Stimulated activated CD8-positive, alpha-beta memory T cell treated with anti-CD3 and anti-CD28 coated beads, Interleukin-7, amount 100 ng/mL, for 1 hour (primary cell): ENCODE measurements around the gene SCRG1.

Experiments used
- DNase-seq, 2 donors: peaks; one replicate each; pipeline ENCODE4 v3.0.0-alpha.2; 2020; ENCODE audit warnings: low read depth in 2 of 2

The SCRG1 gene

GRCh38 chr4:173362666-173363065 lies 36.2 kb downstream of the SCRG1 start:
- DNase-seq = no peak

- DNase-seq = no peak
Measured at GRCh38 chr4:173360587-173361221, 38.2 kb downstream of the SCRG1 start.

- DNase-seq = no peak
Measured at GRCh38 chr4:173357939-173358338, 41.0 kb downstream of the SCRG1 start.

GRCh38 chr4:173347467-173347866 lies 51.4 kb downstream of the SCRG1 start:
- DNase-seq = no peak

- no peak for DNase-seq
Measured at GRCh38 chr4:173346074-173346473, 52.8 kb downstream of the SCRG1 start.

- no peak for DNase-seq
Measured at GRCh38 chr4:173345648-173346047, 53.3 kb downstream of the SCRG1 start.

GRCh38 chr4:173343832-173344397 lies 55.0 kb downstream of the SCRG1 start:
- DNase-seq = no peak

- DNase-seq = no peak
Measured at GRCh38 chr4:173337463-173337862, 61.5 kb downstream of the SCRG1 start.

GRCh38 chr4:173334891-173335752 lies 63.8 kb downstream of the SCRG1 start:
- DNase-seq = no peak
